SHP77 (cell line): ENCODE results near the gene BCAS1.
"Not testable (repeated sequence)": the region's sequence is repeated elsewhere in the genome, so short reads cannot be mapped to it uniquely, and the experiment has no call there.

Source experiments
- DNase-seq, 2 experiments: peaks; one replicate each; lab custom pipeline; 2025; lab: John Stamatoyannopoulos, UW

The BCAS1 gene

GRCh38 chr20:53941680-53942471 is 128.5 kb downstream of the BCAS1 start:
- DNase-seq = no peak

GRCh38 chr20:53940907-53941545 is 129.4 kb downstream of the BCAS1 start:
- no peak for DNase-seq

- DNase-seq = no peak
Observed at GRCh38 chr20:53940360-53940702, 130.1 kb downstream of the BCAS1 start.

- DNase-seq = peak; percentile 70 to 71
Observed at GRCh38 chr20:53939572-53940359, 130.6 kb downstream of the BCAS1 start.

GRCh38 chr20:53939190-53939571 is 131.2 kb downstream of the BCAS1 start:
- DNase-seq = no peak

GRCh38 chr20:53938739-53939138 is 131.7 kb downstream of the BCAS1 start:
- no peak for DNase-seq

- no peak for DNase-seq
Observed at GRCh38 chr20:53937929-53938367, 132.4 kb downstream of the BCAS1 start.

- DNase-seq = no peak
Observed at GRCh38 chr20:53937339-53937741, 133.1 kb downstream of the BCAS1 start.

GRCh38 chr20:53935344-53936084 is 134.9 kb downstream of the BCAS1 start:
- no peak for DNase-seq

- no peak for DNase-seq
Observed at GRCh38 chr20:53934421-53935343, 135.7 kb downstream of the BCAS1 start.

GRCh38 chr20:53933232-53933846 is 137.1 kb downstream of the BCAS1 start:
- no peak for DNase-seq

- DNase-seq = not testable (repeated sequence)
Observed at GRCh38 chr20:53932655-53933192, 137.7 kb downstream of the BCAS1 start.

- DNase-seq = no peak
Observed at GRCh38 chr20:53931597-53931996, 138.8 kb downstream of the BCAS1 start.

- DNase-seq = no peak
Observed at GRCh38 chr20:53930651-53931504, 139.5 kb downstream of the BCAS1 start.

GRCh38 chr20:53929974-53930650 is 140.3 kb downstream of the BCAS1 start:
- no peak for DNase-seq

- no peak for DNase-seq
Observed at GRCh38 chr20:53929399-53929798, 141.0 kb downstream of the BCAS1 start.

GRCh38 chr20:53927990-53928389 is 142.4 kb downstream of the BCAS1 start:
- DNase-seq = no peak

GRCh38 chr20:53926428-53927028 is 143.9 kb downstream of the BCAS1 start:
- no peak for DNase-seq
